NK-92 (cell line): ENCODE results near the gene MLPH.

Source experiments
- DNase-seq: peaks from one replicate; lab custom pipeline; 2025; ENCODE audit not compliant: unreplicated experiment; lab: John Stamatoyannopoulos, UW

The MLPH gene

GRCh38 chr2:237540223-237540775, 53.2 kb downstream of the MLPH start:
- DNase-seq: no peak

DNA sequence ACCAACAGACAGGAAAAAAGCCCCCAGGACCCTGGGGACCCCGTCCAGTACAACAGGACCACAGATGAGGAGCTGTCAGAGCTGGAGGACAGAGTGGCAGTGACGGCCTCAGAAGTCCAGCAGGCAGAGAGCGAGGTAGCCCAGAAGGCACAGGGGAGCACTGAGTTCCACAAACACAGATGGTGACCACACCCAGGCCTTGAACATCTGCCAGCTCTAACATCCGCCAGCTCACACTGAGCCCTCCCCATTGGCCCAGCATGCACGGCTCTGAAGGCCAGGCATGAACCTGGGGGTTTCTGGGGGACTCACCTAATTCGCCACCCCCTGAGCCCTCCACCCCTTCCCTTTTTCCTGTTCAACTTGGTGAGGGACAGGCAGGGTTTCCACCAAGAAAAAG, 53.8 kb downstream of the MLPH start:
- DNase-seq: no peak

DNA sequence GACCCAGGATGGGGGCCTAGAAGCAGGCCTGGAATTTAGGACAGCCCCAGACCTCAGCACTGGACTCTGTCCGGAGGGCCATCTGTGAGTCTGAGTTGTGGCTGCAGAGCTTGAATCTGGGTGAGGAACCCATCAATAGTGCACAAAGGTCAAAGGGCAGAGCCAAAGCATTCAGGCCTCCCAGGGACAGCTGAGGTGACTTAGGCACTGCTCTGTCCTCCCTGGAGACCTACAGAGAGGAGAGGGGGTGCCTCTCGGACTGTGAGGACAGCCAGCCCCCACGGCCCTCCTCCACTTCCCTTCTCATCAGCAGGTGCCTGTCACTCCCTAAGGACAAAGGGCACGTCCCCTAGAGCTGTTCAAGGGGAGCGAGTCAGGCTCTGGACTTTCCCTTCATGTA, 54.2 kb downstream of the MLPH start:
- no peak for DNase-seq

- DNase-seq: no peak
Measured at GRCh38 chr2:237542001-237542704, 55.1 kb downstream of the MLPH start.

GRCh38 chr2:237546040-237546875, 59.2 kb downstream of the MLPH start:
- no peak for DNase-seq

- no peak for DNase-seq
Measured at GRCh38 chr2:237546876-237547395, 59.9 kb downstream of the MLPH start.

GRCh38 chr2:237547841-237548416, 60.9 kb downstream of the MLPH start:
- no peak for DNase-seq

GRCh38 chr2:237549216-237549615, 62.2 kb downstream of the MLPH start:
- no peak for DNase-seq

DNA sequence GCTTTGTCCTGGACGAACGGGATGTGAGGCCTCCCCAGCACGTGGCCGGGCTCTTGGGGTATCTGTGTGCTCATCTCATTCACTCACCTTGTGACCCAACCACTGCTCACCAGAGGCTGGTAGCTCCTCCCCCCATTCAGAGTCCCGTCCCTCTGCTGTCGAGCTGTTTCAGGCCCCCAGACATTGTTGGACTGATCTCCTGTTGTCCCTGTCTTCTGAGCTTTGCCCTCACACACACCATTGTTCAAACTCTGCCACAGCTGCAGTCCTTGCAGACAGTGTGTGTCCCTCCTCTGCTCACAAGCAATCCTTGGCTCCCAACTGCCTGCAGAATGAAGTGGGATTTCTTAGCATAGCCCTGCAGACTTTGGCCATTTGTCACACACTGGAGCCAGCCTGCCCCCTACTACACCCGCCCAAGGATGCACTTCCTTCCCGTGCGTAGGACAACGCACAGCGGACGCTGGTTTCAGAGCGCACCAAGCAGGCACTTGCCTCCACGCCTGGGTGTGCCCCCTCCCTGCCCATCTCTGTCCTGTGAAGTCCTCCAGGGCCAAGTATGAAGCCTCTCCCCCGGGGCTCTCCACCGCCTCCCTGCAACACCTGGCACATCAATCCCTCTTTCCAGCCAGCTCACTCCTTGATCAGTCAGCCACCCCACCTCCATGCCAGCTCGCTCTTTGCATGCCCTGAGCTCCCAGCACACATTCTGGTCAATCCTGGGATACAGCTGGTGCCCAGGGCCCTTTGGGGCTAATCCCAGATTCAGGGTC, 62.8 kb downstream of the MLPH start:
- DNase-seq: no peak

DNA sequence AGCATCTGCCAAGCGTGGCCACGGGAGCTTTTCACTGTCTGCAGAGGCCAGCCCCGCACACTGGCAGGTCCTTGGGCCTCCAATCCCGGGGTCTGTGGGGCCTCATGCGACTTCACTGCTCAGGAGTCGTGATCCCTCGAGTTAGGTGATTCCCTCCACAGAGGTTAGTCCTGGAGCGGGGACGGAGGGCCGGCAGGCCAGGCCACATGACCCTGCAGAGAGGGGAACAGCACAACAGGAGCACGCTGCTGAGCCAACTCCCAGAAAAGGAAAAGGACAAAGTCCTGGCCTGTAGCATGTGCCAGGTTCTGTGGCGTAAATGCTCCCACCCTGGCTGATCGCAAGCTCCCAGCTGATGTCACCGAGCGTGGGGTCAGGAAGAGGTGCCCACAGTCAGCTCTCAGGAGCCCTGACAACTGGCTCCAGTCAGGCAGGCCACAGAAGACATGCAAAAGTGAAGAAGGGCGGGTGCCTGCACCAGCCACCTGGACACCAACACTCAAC, 64.1 kb downstream of the MLPH start:
- no peak for DNase-seq

DNA sequence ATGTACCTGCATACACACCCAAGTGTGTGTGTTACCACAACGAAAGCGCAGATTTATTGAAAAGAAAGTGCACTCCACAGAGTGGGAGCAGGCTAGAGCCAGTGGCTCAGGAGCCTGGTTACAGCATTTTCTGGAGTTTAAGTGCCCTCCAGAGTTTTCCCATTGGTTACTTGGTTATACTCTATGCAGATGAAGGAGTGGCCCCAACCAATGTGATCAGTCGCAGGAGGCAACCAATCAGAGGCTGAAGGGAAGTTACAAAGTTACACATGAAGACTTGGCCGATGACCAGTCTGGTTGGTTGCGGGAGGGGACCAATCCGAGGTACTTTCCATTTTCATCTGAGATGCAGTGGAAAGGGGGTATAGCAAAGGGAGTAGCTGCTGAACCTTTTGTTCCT, 65.9 kb downstream of the MLPH start:
- no peak for DNase-seq

DNA sequence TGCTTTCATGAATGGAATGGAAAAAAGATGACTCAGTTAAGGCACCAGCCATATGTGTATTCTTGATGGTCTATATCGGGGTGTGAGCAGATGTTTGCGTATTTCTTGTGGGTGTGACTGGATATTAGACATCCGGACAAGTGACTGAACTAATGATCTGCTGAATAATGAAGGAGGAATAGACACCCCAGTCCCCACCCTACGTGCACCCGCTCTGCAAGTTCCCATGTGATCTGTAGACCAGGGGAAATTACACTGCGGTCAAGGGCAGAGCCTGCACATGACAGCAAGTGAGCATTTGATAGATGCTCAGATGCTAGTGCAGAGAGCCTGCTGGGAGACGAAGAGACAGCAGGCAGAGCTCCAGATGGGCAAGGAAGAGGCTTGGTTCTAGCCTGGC, 66.9 kb downstream of the MLPH start:
- DNase-seq: no peak

DNA sequence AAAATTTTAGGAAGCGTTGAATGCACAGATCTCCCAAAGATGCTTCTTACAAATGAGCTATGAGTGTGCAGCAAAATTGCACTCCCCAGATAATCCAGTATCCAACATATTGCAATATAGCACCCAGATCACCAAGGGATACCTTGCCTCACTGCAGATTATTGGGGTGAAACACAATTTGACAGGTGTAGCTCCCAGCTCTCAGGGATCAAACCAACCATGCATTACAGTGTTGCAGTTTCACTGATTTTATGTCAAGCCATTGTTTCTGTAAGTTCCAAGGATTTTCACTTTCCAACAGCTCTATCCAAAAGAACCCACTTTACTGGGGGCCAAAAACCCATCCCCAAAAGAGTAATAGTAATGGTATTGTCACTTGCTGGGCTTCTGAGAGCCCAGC, 68.5 kb downstream of the MLPH start:
- DNase-seq: no peak

GRCh38 chr2:237556773-237557632, 70.0 kb downstream of the MLPH start:
- DNase-seq: no peak

- DNase-seq: no peak
Measured at GRCh38 chr2:237557633-237558015, 70.6 kb downstream of the MLPH start.

GRCh38 chr2:237558961-237559641, 72.0 kb downstream of the MLPH start:
- no peak for DNase-seq

GRCh38 chr2:237561221-237561620, 74.2 kb downstream of the MLPH start:
- DNase-seq: no peak

DNA sequence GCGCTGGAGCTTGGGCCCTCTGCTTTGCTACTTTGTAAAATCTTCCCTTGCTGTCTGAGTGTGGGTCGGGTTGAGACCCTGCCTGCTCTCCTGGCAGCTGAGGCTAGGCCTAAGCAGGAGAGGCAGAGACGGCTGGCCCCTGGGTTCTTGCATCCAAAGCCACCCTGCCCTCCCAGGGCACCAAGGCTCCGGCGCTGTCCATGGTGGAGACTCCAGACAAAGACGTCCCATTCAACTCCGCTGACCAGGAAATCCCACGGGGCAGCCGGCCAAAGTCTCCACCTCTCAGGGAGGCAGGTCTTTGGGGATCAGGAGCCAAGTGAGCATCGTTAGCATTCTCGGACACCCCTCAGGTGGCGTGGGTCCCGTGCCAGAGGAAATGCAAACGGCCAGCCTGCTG, 76.8 kb downstream of the MLPH start:
- no peak for DNase-seq

DNA sequence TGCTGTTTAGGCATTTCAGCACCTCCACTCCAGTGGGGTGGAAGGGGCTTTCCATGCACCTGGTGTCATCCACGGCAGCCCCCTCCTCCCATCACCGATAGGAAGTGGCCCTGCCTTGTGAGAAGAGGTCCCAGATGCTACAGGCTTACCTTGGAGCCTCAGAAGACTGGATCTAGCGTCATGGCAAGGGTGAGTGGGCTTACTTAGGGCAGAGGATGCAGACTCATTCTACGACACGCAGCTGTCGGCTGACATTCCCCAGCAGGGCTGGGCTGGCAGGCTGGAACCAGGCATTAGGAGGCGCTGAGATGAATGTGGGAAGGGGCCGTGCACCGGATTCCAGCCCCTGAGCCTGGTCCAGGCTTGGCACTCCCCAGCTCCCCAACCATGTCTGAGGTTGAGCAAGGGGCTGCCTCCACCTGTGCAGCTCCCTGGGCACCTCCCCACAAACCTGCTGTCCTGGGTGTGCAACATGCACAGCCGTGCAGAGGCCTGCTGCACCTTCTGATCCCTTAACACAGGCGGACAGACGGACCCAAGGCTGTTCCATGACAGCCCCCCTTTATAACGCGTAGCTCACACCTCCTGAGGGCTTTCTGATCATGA, 77.6 kb downstream of the MLPH start:
- no peak for DNase-seq
